Measurements from ENCODE around the gene SPNS1. TPM values are rescaled to one million over a fixed set of nuclear protein-coding genes. Genes with fewer than 3 reads are reported as not detected.

The SPNS1 gene
- total RNA-seq, 4 donors from 2014 or later = 12.7 to 26.0 (median 23.4) TPM

- TF ChIP-seq POLR2A (IDR thresholded peaks at IDR 0.05) = no peak
- TF ChIP-seq CTCF (IDR thresholded peaks at IDR 0.05 in 4 of 5, conservative IDR thresholded peaks at IDR 0.05 in 1 of 5) = peak in 2 of 5 experiments; percentile 21 to 25
- Histone ChIP-seq H3K27ac (no peak overlapping the region), H3K36me3 (peaks cover 0 to 79% of the 10 kb centered on the region in 2 donors), H3K4me1 (no peaks in the 10 kb centered on the region), H3K9me3 (no peaks in the 10 kb centered on the region), H3K4me3 (no peak overlapping the region), H3K27me3 (no peaks in the 10 kb centered on the region)
- no peak for DNase-seq
- intact Hi-C loops (cut with DNase I; ENCODE audit: low total_unique reads) (no loop called here), in situ Hi-C loops (cut with MboI; ENCODE audit: low sequenced_read_pairs in 4 of 4) (no loop called here)
- ATAC-seq = no peak
These were observed 6.9 kb downstream of the SPNS1 start for GRCh38 chr16:28981517-28981916.

- H3K4me1 ChIP-seq = no peaks in the 10 kb centered on the region
- H3K9me3 ChIP-seq = no peaks in the 10 kb centered on the region
- H3K36me3 ChIP-seq = peaks cover 0 to 88% of the 10 kb centered on the region in 2 donors
- TF ChIP-seq POLR2A (IDR thresholded peaks at IDR 0.05) (no peak), CTCF (IDR thresholded peaks at IDR 0.05 in 4 of 5, conservative IDR thresholded peaks at IDR 0.05 in 1 of 5) (no peak)
- DNase-seq = no peak
- ATAC-seq = no peak
- intact Hi-C loops (cut with DNase I; ENCODE audit: low total_unique reads) = no loop called here
- in situ Hi-C loops (cut with MboI; ENCODE audit: low sequenced_read_pairs in 4 of 4) = no loop called here
- no peak overlapping the region for H3K27ac ChIP-seq
- H3K4me3 ChIP-seq = no peak overlapping the region
- H3K27me3 ChIP-seq = no peaks in the 10 kb centered on the region
These were observed 7.8 kb downstream of the SPNS1 start for GRCh38 chr16:28982418-28982817.

- intact Hi-C loops (cut with DNase I; ENCODE audit: low total_unique reads) (no loop called here), in situ Hi-C loops (cut with MboI; ENCODE audit: low sequenced_read_pairs in 4 of 4) (no loop called here)
- no peak for TF ChIP-seq CTCF (IDR thresholded peaks at IDR 0.05 in 4 of 5, conservative IDR thresholded peaks at IDR 0.05 in 1 of 5)
- no peak for TF ChIP-seq POLR2A (IDR thresholded peaks at IDR 0.05)
- H3K9me3 ChIP-seq = no peaks in the 10 kb centered on the region
- DNase-seq = no peak
- no peaks in the 10 kb centered on the region for H3K27me3 ChIP-seq
- no peak overlapping the region for H3K27ac ChIP-seq
- H3K4me3 ChIP-seq = no peak overlapping the region
- ATAC-seq = no peak
- no peaks in the 10 kb centered on the region for H3K4me1 ChIP-seq
- peaks cover 0 to 90% of the 10 kb centered on the region in 2 donors for H3K36me3 ChIP-seq
These were observed 8.4 kb downstream of the SPNS1 start for GRCh38 chr16:28982949-28983348.

- Histone ChIP-seq H3K9me3 (no peaks in the 10 kb centered on the region), H3K4me3 (no peak overlapping the region), H3K27ac (no peak overlapping the region), H3K27me3 (no peaks in the 10 kb centered on the region), H3K4me1 (no peaks in the 10 kb centered on the region), H3K36me3 (peaks cover 0 to 86% of the 10 kb centered on the region in 2 donors)
- ATAC-seq = no peak
- intact Hi-C loops (cut with DNase I; ENCODE audit: low total_unique reads) (no loop called here), in situ Hi-C loops (cut with MboI; ENCODE audit: low sequenced_read_pairs in 4 of 4) (no loop called here)
- no peak for TF ChIP-seq CTCF (IDR thresholded peaks at IDR 0.05 in 4 of 5, conservative IDR thresholded peaks at IDR 0.05 in 1 of 5)
- TF ChIP-seq POLR2A (IDR thresholded peaks at IDR 0.05) = no peak
- no peak for DNase-seq
These were observed 9.1 kb downstream of the SPNS1 start for GRCh38 chr16:28983644-28984043.

- TF ChIP-seq CTCF (IDR thresholded peaks at IDR 0.05 in 4 of 5, conservative IDR thresholded peaks at IDR 0.05 in 1 of 5) = no peak
- no peak for TF ChIP-seq POLR2A (IDR thresholded peaks at IDR 0.05)
- Histone ChIP-seq H3K9me3 (no peaks in the 10 kb centered on the region), H3K4me3 (no peak overlapping the region), H3K27me3 (no peaks in the 10 kb centered on the region), H3K4me1 (no peaks in the 10 kb centered on the region), H3K27ac (no peak overlapping the region), H3K36me3 (peaks cover 0 to 82% of the 10 kb centered on the region in 2 donors)
- in situ Hi-C loops (cut with MboI; ENCODE audit: low sequenced_read_pairs in 4 of 4) (no loop called here), intact Hi-C loops (cut with DNase I; ENCODE audit: low total_unique reads) (no loop called here)
- ATAC-seq = no peak
- no peak for DNase-seq
These were observed 9.5 kb downstream of the SPNS1 start for GRCh38 chr16:28984091-28984490.
